WERI-Rb-1 (cell line): ENCODE data around the gene FCN3.

Source experiments
- DNase-seq: peaks from one replicate; pipeline ENCODE4 v3.0.0-alpha.2; 2020
- H3K27ac ChIP-seq: fragments of 250-450 bp; sonication (Bioruptor Pico); 2 replicates; pipeline ENCODE4 v1.5.1; 2020; ENCODE audit warnings: mild to moderate bottlenecking, moderate library complexity
- H3K27me3 ChIP-seq: fragments of 250-450 bp; sonication (Bioruptor Pico); 2 replicates; pipeline ENCODE4 v1.5.1; 2021; ENCODE audit warnings: mild to moderate bottlenecking, low read depth, moderate library complexity; ENCODE audit not compliant: insufficient read depth, severe bottlenecking
- H3K36me3 ChIP-seq: fragments of 250-450 bp; sonication (Bioruptor Pico); 2 replicates; pipeline ENCODE4 v1.5.1; 2020; ENCODE audit warnings: mild to moderate bottlenecking, moderate library complexity
- H3K4me3 ChIP-seq: 2 replicates; pipeline ENCODE4 v1.5.1; 2011; ENCODE audit warnings: low read depth, mild to moderate bottlenecking, control low read depth, low read length
- H3K9me3 ChIP-seq: fragments of 250-450 bp; sonication (Bioruptor Pico); 2 replicates; pipeline ENCODE4 v1.5.1; 2021; ENCODE audit warnings: mild to moderate bottlenecking, moderate library complexity; ENCODE audit not compliant: severe bottlenecking
- CTCF ChIP-seq: IDR thresholded peaks from 2 replicates; pipeline ENCODE4 v1.5.1; 2011; ENCODE audit warnings: low read depth, mild to moderate bottlenecking, control low read depth, inconsistent platforms, low read length

Gene FCN3

GRCh38 chr1:27364696-27365371 lies 9.8 kb downstream of the FCN3 start:
- DNase-seq = no peak
- H3K27ac ChIP-seq = no peak overlapping the region
- 0 out of 2 replicates have a peak, but pooled peaks cover 3% of the 10 kb centered on the region for H3K36me3 ChIP-seq
- 0 out of 2 replicates have a peak overlapping the region, but pooled peaks have one; percentile 4 for H3K4me3 ChIP-seq
- TF ChIP-seq CTCF = no peak
- no peaks in the 10 kb centered on the region for H3K27me3 ChIP-seq
- H3K9me3 ChIP-seq = no peaks in the 10 kb centered on the region

GRCh38 chr1:27363766-27364695 lies 10.6 kb downstream of the FCN3 start:
- Histone ChIP-seq H3K27me3 (no peaks in the 10 kb centered on the region), H3K27ac (no peak overlapping the region), H3K4me3 (no peak overlapping the region), H3K36me3 (0 out of 2 replicates have a peak, but pooled peaks cover 3% of the 10 kb centered on the region), H3K9me3 (no peaks in the 10 kb centered on the region)
- DNase-seq = no peak
- TF ChIP-seq CTCF = no peak

- H3K27ac ChIP-seq = no peak overlapping the region
- TF ChIP-seq CTCF = no peak
- no peak overlapping the region for H3K4me3 ChIP-seq
- H3K36me3 ChIP-seq = 0 out of 2 replicates have a peak, but pooled peaks cover 3% of the 10 kb centered on the region
- no peaks in the 10 kb centered on the region for H3K27me3 ChIP-seq
- DNase-seq = no peak
- H3K9me3 ChIP-seq = no peaks in the 10 kb centered on the region
These were observed 13.1 kb downstream of the FCN3 start for GRCh38 chr1:27361553-27361952.

- no peak overlapping the region for H3K27ac ChIP-seq
- H3K27me3 ChIP-seq = no peaks in the 10 kb centered on the region
- no peak overlapping the region for H3K4me3 ChIP-seq
- H3K9me3 ChIP-seq = no peaks in the 10 kb centered on the region
- DNase-seq = no peak
- TF ChIP-seq CTCF = no peak
- H3K36me3 ChIP-seq = 0 out of 2 replicates have a peak, but pooled peaks cover 3% of the 10 kb centered on the region
These were observed 13.6 kb downstream of the FCN3 start for GRCh38 chr1:27361044-27361402.

GRCh38 chr1:27360159-27361043 lies 14.2 kb downstream of the FCN3 start:
- H3K36me3 ChIP-seq = 0 out of 2 replicates have a peak, but pooled peaks cover 5% of the 10 kb centered on the region
- H3K4me3 ChIP-seq = no peak overlapping the region
- H3K27ac ChIP-seq = no peak overlapping the region
- no peaks in the 10 kb centered on the region for H3K9me3 ChIP-seq
- no peak for TF ChIP-seq CTCF
- no peak for DNase-seq
- H3K27me3 ChIP-seq = no peaks in the 10 kb centered on the region
